NCI-H128 (cell line): Measurements from ENCODE around the gene CGNL1.

ENCODE experiments used
- DNase-seq: peaks from one replicate; lab custom pipeline; 2025; ENCODE audit not compliant: unreplicated experiment; lab: John Stamatoyannopoulos, UW

CGNL1 gene

DNA sequence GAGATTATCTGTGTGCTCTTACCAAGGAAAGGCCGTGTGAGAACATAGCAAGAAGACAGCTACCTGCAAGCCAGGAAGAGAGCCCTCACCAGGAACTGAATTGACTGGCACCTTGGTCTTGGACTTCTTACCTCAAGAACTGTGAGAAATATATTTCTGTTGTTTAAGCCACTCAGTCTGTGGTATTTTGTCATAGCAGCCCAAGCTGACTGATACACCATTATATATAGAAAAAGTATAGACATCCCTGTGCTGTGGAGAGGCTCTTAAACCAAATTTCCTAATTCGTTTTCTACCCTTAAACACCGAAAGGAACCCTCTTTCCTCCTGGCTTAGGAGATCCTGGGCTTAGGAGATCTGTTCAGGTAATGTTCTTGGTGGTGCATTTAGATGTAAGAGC lies 44.8 kb downstream of the CGNL1 start:
- no peak for DNase-seq

DNA sequence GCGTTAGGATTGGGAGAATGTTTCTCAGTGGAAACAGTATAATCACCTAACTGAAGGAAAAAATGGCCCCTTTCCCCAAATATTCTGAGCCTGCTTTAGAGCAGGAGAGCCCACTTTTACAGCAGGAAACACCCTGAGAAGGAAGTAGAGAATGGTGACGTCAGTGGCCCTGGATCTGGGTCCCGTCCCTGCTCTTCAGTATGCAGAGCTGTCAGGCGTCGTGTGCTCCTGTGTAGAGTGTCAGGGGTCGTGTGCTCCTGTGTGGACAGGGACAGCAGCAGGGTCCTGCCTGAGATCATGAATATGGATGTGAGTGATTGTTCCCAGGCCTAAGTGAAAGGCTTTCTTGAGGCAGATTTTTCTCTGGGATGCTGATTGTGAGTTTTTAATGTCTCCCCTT lies 45.2 kb downstream of the CGNL1 start:
- DNase-seq = no peak

DNA sequence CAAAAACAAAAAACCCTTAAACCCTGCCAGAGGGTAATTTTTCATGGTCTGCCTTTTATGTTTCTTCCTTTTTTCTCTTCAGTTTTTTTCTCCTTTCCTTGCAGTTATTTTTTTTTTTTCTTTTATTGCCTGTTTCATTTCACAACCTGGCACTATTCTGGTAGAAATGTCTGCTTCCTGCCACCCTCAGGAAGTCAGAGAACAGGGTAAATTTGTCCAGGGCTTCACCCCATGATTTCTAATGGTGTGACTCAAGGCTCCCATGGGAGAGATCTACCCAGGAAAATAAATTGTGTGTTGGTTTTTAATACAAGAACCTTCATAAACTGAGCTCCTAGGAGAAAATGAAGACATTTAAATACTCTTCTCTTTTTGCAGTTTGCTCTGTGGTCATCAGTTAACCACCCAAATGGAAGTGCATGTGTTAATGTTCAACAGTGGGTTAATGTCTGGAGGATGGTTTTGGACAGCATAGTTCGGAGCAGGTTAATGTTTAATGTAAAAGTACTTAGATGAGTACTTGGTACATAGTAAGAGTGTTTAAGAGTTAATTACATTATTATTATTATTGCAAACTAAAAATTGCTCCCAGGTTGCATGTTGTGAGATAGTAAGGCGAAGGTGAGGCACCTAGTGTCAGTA lies 45.9 kb downstream of the CGNL1 start:
- no peak for DNase-seq

DNA sequence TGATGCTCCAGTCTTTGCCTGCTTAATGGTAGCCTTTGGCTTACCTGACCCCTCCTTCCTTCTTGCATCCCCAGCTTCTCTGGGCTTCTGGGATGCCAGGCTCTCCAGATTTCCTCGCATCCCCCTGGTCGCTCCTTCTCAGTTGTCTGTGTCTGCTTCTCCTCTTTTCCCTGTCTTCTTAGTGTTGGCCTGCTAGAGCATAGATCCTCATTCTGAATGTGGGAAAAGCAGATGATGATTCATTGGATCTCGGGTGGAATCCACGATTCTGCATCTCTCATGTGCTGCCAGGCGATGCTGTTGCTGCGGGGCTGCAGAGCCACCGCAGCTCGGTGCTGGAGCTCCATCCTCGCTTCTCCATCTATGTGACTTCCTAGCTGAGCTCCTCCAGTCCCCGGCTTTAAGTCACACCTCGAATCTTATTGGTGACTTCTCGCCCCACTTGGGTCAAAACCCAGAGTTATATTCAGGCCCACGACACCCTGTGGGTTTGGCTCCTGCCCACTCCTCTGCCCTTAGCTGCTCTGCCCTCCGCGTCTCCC lies 47.4 kb downstream of the CGNL1 start:
- DNase-seq = no peak

DNA sequence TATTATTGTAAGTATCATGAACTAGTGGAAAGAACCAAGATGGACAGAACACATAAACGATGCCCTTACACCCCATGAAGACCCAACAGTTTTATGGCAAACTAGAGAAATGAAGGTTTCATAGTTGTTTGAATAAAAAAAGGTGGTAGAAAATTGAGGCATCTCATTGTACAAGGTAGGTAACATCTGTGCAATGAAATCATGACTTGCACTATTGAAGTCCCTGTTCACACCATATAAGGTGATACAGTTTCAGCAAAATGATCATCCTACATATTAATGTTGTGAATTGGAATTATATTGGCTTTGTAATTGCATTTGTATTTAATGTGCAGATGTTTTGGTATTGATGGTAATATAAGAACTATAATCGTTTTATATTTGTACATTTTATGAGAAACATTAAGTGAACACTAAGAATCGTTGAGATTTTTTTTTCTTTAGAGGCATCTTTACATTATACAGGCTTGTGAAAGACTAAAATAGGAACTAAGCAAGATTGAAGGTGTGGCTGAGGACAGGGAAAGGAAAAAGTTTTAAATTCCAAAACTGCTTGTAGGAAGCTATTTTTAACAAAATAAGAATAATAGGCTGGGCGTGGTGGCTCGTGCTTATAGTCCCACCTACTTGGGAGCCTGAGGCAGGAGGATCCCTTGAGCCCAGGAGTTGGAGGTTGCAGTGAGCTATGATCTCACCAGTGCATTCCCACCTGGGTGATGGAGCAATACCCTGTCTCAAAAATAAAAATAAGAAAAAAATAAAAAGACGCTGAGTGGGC lies 48.5 kb downstream of the CGNL1 start:
- DNase-seq = no peak

DNA sequence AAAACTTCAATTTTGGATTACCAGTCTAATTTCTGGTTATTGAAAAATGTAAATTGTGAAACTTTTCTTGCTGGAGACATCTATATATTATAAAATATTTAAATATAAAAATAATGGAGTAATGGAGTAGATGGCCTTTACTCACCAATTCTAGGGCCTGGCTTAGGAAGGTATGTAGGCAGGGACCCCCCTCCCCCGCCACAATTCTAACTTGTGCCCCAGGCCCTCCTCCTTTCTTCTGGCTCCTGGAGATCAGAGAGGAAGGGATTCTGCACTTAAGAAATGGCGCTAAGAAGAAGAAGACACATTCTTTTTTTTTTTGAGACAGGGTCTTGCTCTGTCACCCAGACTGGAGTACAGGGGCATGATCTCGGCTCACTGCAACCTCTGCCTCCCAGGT lies 49.5 kb downstream of the CGNL1 start:
- DNase-seq = no peak

DNA sequence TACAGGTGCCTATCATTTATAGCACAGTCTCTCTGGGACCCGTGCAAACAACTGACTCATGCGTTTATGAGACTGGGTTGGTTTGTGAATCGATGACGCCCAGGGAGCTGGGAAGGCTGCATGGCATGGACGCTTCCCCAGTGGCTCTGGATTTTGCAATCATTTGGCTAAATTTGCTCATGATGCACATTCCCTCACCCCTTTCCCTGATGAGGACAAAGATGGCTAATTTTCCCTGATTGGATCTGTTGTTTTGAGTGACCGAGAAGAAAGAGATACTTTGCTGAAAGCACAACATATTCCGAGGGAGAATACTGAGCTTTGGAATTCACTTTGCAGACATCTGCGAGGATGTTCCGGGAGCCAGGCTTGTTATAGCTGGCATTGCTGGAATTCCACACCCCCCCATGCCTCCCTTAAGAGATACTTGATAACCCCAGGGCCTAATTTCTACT lies 51.1 kb downstream of the CGNL1 start:
- no peak for DNase-seq

DNA sequence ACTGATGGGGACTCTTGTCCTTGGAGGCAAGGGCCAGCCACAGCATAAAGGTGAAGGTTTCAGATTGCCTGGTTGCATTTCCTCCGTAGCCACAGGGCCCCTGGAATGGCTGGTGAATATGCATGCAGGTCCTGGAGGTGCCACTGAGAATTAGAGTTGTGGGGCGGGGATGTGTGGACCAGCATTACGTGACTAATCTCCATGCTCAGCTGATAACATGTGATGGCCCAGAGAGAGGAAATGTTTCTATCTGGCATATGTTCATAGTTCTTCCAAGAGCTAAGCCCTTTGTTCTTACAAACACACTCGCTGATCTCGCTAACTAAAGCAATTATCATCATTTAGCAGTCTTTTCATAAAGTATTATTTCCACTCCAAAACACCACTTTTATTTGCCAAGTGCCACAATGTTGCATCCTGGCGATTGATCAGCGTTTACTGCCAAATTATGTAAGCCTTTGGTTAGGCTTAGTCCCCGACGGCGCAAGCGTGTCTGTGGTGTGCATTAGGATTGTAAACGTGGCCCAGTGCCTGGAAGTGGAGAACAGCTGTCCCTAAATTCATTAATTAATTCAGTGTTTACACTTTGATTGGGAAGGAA lies 55.9 kb downstream of the CGNL1 start:
- no peak for DNase-seq

DNA sequence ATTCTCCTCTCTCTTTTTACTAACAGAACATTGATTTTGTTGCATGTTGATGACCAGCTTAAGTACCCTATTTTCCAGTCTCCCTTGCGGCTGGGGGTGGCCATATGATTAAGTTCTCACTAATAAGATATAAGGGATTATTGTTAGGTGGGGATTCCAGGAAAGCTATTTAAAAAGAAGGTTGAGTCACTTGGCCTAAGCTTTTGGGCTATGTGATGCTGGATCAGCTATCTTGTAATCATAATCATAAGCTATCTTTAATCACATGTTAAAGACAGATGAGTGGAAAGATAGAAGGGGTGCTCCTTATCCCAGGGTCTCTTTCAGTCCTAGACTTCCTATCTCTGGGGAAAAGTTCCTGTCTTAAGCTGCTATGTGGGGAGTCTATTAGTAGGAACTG lies 59.9 kb downstream of the CGNL1 start:
- DNase-seq = no peak

DNA sequence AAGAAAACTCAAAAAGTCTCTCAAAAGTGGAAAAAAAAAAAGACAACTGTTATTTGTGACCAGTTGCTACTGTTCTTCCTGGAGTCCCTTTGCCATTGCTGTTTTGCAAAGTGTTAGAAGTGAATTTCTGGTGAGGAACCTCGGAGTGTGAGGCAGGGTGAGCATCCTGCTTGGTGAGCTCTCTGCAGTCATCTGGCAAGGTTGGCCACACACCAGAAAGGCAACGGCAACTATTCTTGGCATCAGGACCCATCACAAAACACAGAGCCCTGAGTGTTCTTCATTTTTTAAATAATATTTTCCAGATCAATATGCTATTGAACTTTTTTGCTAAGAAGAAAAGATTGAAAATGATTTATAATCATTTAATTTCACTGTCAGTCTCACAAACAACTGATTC lies 60.7 kb downstream of the CGNL1 start:
- no peak for DNase-seq

DNA sequence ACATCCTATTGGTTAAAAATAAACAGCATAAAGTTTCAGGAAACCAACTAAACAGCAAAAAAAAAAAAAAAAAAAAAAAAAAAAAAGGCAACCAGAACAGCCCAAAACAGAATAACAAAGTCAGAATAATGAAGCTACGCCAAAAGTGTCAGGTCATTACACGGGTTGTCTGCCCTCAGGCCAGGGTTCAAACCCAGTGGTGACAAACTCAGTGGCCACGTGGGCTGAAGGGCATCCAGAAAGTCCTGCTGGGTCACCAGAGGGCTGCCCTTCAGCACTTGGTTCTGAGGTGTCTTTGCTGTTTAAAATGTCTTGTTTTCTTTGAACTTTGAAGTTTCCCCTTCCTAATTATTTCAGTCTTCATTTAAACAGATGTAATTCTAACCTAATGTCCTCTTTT lies 61.3 kb downstream of the CGNL1 start:
- no peak for DNase-seq

DNA sequence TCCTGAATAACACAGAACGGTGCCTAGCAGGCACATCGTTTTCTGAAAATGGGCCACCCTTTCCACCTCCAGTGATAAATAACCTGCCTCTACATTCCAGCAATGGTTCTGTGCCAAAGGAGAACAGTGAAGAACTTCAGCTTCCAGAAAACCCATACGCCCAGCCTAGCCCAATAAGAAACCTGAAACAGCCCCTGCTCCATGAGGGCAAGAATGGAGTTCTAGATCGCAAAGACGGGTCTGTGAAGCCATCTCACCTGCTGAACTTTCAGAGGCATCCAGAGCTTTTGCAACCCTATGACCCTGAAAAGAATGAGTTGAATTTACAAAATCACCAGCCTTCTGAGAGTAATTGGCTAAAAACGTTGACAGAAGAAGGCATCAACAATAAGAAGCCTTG lies 61.9 kb downstream of the CGNL1 start:
- DNase-seq = no peak

DNA sequence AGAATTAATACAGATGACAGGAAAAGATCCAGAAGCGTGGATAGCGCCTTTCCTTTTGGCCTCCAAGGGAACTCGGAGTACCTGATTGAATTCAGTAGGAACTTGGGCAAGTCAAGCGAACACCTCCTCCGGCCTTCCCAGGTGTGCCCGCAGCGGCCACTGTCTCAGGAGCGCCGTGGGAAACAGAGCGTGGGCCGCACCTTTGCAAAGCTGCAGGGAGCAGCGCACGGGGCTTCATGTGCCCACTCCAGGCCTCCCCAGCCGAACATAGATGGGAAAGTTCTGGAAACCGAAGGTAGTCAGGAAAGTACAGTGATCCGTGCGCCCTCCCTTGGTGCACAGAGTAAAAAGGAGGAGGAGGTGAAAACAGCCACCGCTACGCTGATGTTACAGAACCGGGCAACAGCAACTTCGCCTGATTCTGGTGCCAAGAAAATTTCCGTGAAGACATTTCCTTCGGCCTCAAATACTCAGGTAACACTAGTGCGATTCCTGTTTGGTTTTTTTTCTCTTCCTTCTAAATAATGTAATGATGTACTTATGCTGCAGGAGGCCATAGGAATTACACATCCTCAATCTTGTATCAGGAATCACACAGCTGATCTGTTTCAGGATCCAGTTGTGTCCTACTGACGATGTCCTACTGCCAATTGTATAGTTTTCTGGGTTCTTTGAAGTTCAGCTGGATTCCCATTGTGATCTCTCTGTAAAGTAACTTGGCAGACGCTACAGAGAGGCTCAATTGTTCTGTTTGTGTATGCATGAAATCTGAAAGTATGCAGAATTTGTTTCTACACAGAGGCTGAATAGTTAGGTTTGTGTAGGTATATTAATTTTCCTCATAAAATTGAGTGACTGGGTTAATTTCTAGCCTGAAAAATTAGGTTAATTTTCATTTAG lies 63.1 kb downstream of the CGNL1 start:
- DNase-seq = no peak

DNA sequence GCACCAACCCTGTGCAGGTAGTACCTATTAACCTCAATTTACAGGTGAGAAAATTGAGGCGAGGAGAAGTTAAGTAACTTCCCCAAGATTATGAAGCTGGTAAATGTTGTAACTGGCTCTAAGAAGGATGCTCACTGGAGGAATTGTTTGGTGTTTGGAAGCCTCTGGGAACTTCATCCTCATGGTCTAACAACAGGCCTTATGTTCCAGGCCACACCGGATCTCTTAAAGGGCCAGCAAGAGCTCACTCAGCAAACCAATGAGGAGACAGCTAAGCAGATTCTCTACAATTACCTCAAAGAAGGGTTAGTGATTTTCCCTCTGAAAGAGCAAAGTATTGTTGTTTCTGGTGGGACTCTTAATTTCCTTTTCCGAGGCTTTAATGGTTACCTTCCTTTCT lies 63.9 kb downstream of the CGNL1 start:
- no peak for DNase-seq

DNA sequence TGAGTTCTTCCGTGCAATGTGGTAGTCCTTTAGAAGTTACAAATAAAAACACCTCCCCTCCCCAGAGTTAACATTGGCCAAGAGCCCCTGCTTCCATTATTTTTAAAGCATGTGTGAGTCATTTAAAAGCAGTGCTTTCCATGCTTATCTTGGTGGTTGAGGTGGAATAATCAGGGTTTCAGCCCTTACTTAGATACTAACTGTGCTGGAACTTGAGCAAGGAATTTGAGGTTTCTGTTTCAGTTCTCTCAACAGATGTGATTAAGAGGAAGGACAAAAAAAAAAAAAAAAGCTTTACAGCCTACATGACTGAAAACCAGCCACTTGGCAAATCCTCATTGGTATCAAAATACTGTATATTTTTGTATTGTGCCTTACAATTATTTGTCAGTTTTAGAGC lies 64.5 kb downstream of the CGNL1 start:
- DNase-seq = no peak

DNA sequence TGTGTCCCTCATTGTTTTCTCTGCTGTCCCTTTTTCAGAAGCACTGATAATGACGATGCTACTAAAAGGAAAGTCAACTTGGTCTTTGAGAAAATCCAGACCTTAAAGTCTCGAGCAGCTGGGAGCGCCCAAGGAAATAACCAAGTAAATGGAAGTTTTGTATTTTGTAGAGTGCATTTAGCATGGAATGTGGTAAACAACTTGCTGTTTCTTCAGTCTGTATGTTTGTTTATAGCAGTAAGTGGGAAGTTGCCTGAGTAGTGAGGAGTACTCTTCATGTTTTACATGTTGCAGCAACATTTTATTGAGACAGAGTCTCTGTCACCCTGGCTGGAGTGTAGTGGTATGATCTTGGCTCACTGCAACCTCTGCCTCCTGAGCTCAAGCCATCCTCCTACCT lies 66.0 kb downstream of the CGNL1 start:
- no peak for DNase-seq

DNA sequence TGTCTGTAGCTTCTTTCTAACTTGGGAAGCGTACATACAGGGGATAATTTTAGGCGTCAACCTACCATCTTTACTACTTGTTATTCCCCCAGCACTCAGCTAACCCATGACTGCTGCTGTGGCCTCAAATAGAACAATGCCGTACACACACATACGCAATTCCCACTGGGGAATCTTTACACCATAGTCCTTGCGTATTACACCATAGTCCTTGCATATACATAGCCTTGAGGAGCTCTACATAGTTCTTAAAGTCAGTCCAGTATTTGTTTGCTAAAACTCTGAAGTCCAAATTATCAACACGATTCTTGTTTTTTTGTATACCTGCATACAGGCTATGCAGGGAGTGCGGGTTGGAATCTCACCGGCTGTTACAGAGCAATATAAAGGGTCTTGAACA lies 67.2 kb downstream of the CGNL1 start:
- DNase-seq = no peak

DNA sequence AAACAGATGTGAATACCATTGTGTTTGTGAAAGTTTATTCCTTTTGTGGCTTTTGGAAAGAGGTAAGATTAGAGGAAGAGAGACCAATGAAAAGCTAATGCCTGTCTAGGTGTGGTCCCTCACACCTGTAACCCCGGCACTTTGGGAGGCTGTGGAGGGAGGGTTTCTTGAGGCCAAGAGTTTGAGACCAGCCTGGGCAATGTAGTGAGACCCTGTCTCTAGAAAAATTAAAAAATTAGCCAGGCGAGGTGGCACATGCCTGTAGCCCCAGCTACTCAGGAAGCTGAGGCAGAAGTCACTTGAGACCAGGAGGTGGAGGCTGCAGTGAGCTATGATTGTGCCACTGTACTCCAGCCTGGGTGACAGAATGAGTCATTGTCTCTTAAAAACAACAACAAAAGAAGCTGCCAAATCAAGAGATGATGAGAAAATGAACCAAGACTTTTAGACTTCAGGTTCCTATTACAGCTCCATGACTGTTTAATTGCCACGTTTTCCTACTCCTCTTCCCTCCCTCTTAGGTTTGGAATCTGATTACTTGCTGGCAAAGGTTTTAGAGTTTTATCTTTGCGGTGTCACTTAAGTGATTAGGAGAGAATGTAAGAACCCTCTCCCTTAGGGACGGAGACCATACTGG lies 68.7 kb downstream of the CGNL1 start:
- DNase-seq = no peak

DNA sequence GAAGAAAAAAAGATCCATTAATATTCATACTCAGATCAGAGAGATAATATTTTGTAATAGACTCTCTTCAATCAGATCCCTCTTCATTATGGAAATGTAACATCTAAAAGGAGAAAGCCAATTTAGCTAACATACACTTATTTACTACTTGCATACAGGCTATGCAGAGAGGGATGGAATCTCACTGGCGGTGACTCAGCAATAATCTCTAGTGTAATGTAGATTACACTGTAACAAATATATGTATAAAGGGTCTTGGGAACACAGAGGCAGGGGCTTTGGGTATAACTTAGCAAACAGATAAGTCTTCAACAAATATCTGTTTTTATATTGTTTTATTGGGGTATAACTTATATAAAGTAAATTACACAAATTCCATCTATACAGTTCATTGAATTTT lies 69.6 kb downstream of the CGNL1 start:
- DNase-seq = no peak

DNA sequence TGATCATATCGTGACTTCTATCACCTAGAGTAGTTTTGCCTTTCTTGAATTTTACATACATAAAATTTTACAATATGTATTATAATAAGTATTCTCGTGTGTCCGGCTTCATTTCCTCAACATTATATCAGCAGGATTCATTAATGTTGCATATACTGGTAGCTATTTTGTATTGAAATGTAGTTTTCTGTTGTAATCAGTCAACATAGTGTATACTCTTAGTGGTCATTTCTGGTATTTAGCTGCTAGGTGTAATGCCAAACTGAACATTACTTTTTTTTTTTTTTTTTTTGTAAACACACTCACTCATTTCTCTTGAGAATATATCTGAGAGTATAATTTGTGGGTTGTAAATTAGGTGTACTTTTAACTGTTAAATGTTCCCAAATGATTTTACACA lies 70.1 kb downstream of the CGNL1 start:
- no peak for DNase-seq

DNA sequence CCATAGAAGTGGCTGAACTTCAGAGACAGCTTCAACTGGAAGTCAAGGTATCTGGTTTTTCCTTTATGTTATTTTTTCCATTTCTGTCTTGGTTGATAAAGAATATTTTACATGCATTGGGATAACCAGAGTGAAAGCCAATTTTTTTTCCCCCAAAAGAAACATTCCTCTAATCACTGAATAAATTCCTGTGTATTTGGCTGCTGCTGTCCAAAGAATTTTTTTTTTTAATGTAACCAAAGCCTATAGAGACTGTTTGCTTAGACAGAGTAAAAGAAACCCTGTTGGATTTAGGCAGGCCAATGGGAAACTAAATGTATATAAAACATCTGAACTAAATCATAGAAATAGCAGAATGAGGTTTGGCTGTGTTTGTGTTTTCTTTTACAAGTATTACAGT lies 75.2 kb downstream of the CGNL1 start:
- no peak for DNase-seq
